Chondrocyte (in vitro differentiated cells): ENCODE data around the gene FBXO39. TPM values are rescaled to one million over a fixed set of nuclear protein-coding genes. Genes with fewer than 3 reads are reported as not detected.

ENCODE experiments used
- DNase-seq: peaks from one replicate; pipeline ENCODE4 v3.0.0; 2021; ENCODE audit warnings: mixed read lengths, low spot score
- H3K27ac Mint-ChIP-seq: one replicate; pipeline ENCODE4 v1.8.0; 2021; ENCODE audit warnings: mild to moderate bottlenecking, moderate library complexity, mixed read lengths; ENCODE audit not compliant: unreplicated experiment
- H3K27me3 Mint-ChIP-seq: 2 replicates; pipeline ENCODE4 v1.8.0; 2021; ENCODE audit warnings: low read depth, mixed read lengths
- H3K36me3 Mint-ChIP-seq: 2 replicates; pipeline ENCODE4 v1.8.0; 2021; ENCODE audit warnings: low read depth, mixed read lengths
- H3K4me1 Mint-ChIP-seq: 2 replicates; pipeline ENCODE4 v1.8.0; 2021; ENCODE audit warnings: low read depth, mild to moderate bottlenecking, mixed read lengths
- H3K4me3 Mint-ChIP-seq: one replicate; pipeline ENCODE4 v1.8.0; 2021; ENCODE audit warnings: mild to moderate bottlenecking, moderate library complexity, mixed read lengths; ENCODE audit not compliant: unreplicated experiment
- H3K9me3 Mint-ChIP-seq: 2 replicates; pipeline ENCODE4 v1.8.0; 2021; ENCODE audit warnings: low read depth, mixed read lengths
- CTCF ChIP-seq: fragments of 200-600 bp; sonication (generic); IDR thresholded peaks from 2 replicates; pipeline ENCODE4 v1.5.0; 2021; ENCODE audit warnings: antibody characterized with exemption, mild to moderate bottlenecking, moderate library complexity
- total RNA-seq: library from RNA; stranded (reverse); gene quantifications from 3 replicates; pipeline ENCODE4 v1.2.1, GENCODE V29; 2021

The FBXO39 gene
- total RNA-seq, 1 donor from 2014 or later: not detected

GRCh38 chr17:6779411-6779810 lies 3.4 kb downstream of the FBXO39 start:
- Mint-ChIP-seq H3K36me3 (peaks cover 3% of the 10 kb centered on the region), H3K27ac (no peak overlapping the region), H3K4me1 (no peaks in the 10 kb centered on the region), H3K9me3 (peaks cover 1% of the 10 kb centered on the region), H3K4me3 (no peak overlapping the region), H3K27me3 (peaks cover 77% of the 10 kb centered on the region)
- TF ChIP-seq CTCF: no peak
- DNase-seq: no peak

- TF ChIP-seq CTCF: no peak
- DNase-seq: no peak
- Mint-ChIP-seq H3K27me3 (peaks cover 76% of the 10 kb centered on the region), H3K36me3 (peaks cover under 1% of the 10 kb centered on the region), H3K27ac (no peak overlapping the region), H3K4me3 (no peak overlapping the region), H3K4me1 (no peaks in the 10 kb centered on the region), H3K9me3 (peaks cover 1% of the 10 kb centered on the region)
These were observed 4.0 kb downstream of the FBXO39 start for GRCh38 chr17:6780001-6780400.

- Mint-ChIP-seq H3K27me3 (peaks cover 74% of the 10 kb centered on the region), H3K4me3 (no peak overlapping the region), H3K9me3 (peaks cover 5% of the 10 kb centered on the region), H3K4me1 (no peaks in the 10 kb centered on the region), H3K36me3 (no peaks in the 10 kb centered on the region), H3K27ac (no peak overlapping the region)
- DNase-seq: no peak
- TF ChIP-seq CTCF: no peak
These were observed 4.9 kb downstream of the FBXO39 start for GRCh38 chr17:6780886-6781285.

GRCh38 chr17:6782244-6782643 lies 6.2 kb downstream of the FBXO39 start:
- Mint-ChIP-seq H3K9me3 (peaks cover 5% of the 10 kb centered on the region), H3K27me3 (peaks cover 70% of the 10 kb centered on the region), H3K36me3 (no peaks in the 10 kb centered on the region), H3K4me3 (no peak overlapping the region), H3K4me1 (peaks cover 4% of the 10 kb centered on the region), H3K27ac (no peak overlapping the region)
- no peak for TF ChIP-seq CTCF
- no peak for DNase-seq

- H3K9me3 Mint-ChIP-seq: peaks cover 5% of the 10 kb centered on the region
- peaks cover 76% of the 10 kb centered on the region for H3K27me3 Mint-ChIP-seq
- H3K36me3 Mint-ChIP-seq: no peaks in the 10 kb centered on the region
- peaks cover 4% of the 10 kb centered on the region for H3K4me1 Mint-ChIP-seq
- no peak overlapping the region for H3K4me3 Mint-ChIP-seq
- no peak for DNase-seq
- TF ChIP-seq CTCF: no peak
- no peak overlapping the region for H3K27ac Mint-ChIP-seq
These were observed 10.6 kb downstream of the FBXO39 start for GRCh38 chr17:6786618-6787017.
